ENCODE results near the gene GRIK1. TPM values are rescaled to one million over a fixed set of nuclear protein-coding genes. Genes with fewer than 3 reads are reported as not detected.

Gene GRIK1
- 0.02 TPM for total RNA-seq (2013)
- polyA plus RNA-seq = not detected
- polyA minus RNA-seq = not detected in 2 replicates
- total RNA-seq = 0 to 3.0 (median 0.08) reads per million in 11 experiments

- H2AFZ ChIP-seq (ENCODE audit: insufficient read depth, low read depth, low read length, poor library complexity, severe bottlenecking) = no peak within 1 kb of the TSS
- peaks cover 36 to 62% of the 10 kb centered on the region in 2 donors for H3K27me3 ChIP-seq (ENCODE audit: control insufficient read depth in 2 of 2, insufficient read depth in 2 of 2, low read length in 2 of 2)
- H3K9ac ChIP-seq (ENCODE audit: insufficient read depth, low read length, poor library complexity, severe bottlenecking) = no peak within 1 kb of the TSS
- H4K20me1 ChIP-seq (ENCODE audit: insufficient read depth, low read length) = no peaks in the 10 kb centered on the region
- H3K9me3 ChIP-seq (replicated peaks in 1 of 2; ENCODE audit: control insufficient read depth in 1 of 2, insufficient read depth in 1 of 2, low read length in 2 of 2) = peaks cover 2 to 28% of the 10 kb centered on the region in 2 donors
- Mint-ChIP-seq H3K36me3 (no peaks in the 10 kb centered on the region), H3K27me3 (ENCODE audit: low read depth in 3 of 3) (peaks cover 38 to 53% (median 40%) of the 10 kb centered on the region in 3 donors), H3K4me1 (peaks cover 2% of the 10 kb centered on the region), H3K27ac (peak within 1 kb of the TSS in 1 of 7 donors; percentile 21), H3K4me3 (peak within 1 kb of the TSS; percentile 46 to 89), H3K9me3 (peaks cover 0 to 19% (median 15%) of the 10 kb centered on the region in 7 donors)
- DNase-seq = no peak
- H3K79me2 ChIP-seq (ENCODE audit: insufficient read depth, low read length) = no peaks in the 10 kb centered on the region
- WGBS (ENCODE audit: insufficient coverage) = 0% methylated on average over 1 of the region's 17 CpGs
- H3K4me3 ChIP-seq (replicated peaks in 1 of 3; ENCODE audit: low read depth in 2 of 3, low read length in 3 of 3) = no peak within 1 kb of the TSS
- H3K4me2 ChIP-seq (replicated peaks; ENCODE audit: extremely low read depth, low read length, poor library complexity, severe bottlenecking) = peak within 1 kb of the TSS; percentile 21
- no peaks in the 10 kb centered on the region for H3K36me3 ChIP-seq (replicated peaks in 1 of 2; ENCODE audit: control insufficient read depth in 1 of 2, insufficient read depth in 2 of 2, low read length in 2 of 2)
- TF ChIP-seq CTCF (IDR thresholded peaks at IDR 0.05) = no peak
- no peaks in the 10 kb centered on the region for H3K4me1 ChIP-seq (ENCODE audit: control insufficient read depth in 1 of 2, insufficient read depth in 2 of 2, low read length in 2 of 2)
- intact Hi-C loops (cut with micrococcal nuclease) = no loop called here
- no peak within 1 kb of the TSS for H3K27ac ChIP-seq (ENCODE audit: low read depth in 1 of 2, low read length in 2 of 2)
Measured at GRCh38 chr21:29939924-29940275, at the start of gene GRIK1. GRIK1 (minus strand) TSS chr21:29939996.

GRCh38 chr21:29987762-29988161 is 48.0 kb upstream of the GRIK1 start:
- H3K4me1 ChIP-seq (ENCODE audit: control insufficient read depth in 1 of 2, insufficient read depth in 2 of 2, low read length in 2 of 2) = no peaks in the 10 kb centered on the region
- H3K4me3 Mint-ChIP-seq = no peak overlapping the region
- no peaks in the 10 kb centered on the region for H3K36me3 Mint-ChIP-seq
- no peaks in the 10 kb centered on the region for H3K27me3 ChIP-seq (ENCODE audit: control insufficient read depth in 2 of 2, insufficient read depth in 2 of 2, low read length in 2 of 2)
- intact Hi-C loops (cut with micrococcal nuclease) = no loop called here
- no peaks in the 10 kb centered on the region for H4K20me1 ChIP-seq (ENCODE audit: insufficient read depth, low read length)
- no peaks in the 10 kb centered on the region for H3K36me3 ChIP-seq (replicated peaks in 1 of 2; ENCODE audit: control insufficient read depth in 1 of 2, insufficient read depth in 2 of 2, low read length in 2 of 2)
- no peak for DNase-seq
- TF ChIP-seq CTCF (IDR thresholded peaks at IDR 0.05) = no peak
- H3K79me2 ChIP-seq (ENCODE audit: insufficient read depth, low read length) = no peaks in the 10 kb centered on the region
- H3K4me3 ChIP-seq (replicated peaks in 1 of 3; ENCODE audit: low read depth in 2 of 3, low read length in 3 of 3) = no peak overlapping the region
- H3K4me1 Mint-ChIP-seq = no peaks in the 10 kb centered on the region
- H3K27ac ChIP-seq (ENCODE audit: low read depth in 1 of 2, low read length in 2 of 2) = no peak overlapping the region
- peaks cover 8 to 27% (median 14%) of the 10 kb centered on the region in 7 donors for H3K9me3 Mint-ChIP-seq
- no peak overlapping the region for H2AFZ ChIP-seq (ENCODE audit: insufficient read depth, low read depth, low read length, poor library complexity, severe bottlenecking)
- H3K4me2 ChIP-seq (replicated peaks; ENCODE audit: extremely low read depth, low read length, poor library complexity, severe bottlenecking) = no peak overlapping the region
- H3K9me3 ChIP-seq (replicated peaks in 1 of 2; ENCODE audit: control insufficient read depth in 1 of 2, insufficient read depth in 1 of 2, low read length in 2 of 2) = peaks cover 12 to 18% of the 10 kb centered on the region in 2 donors
- no peak overlapping the region for H3K27ac Mint-ChIP-seq
- no peak overlapping the region for H3K9ac ChIP-seq (ENCODE audit: insufficient read depth, low read length, poor library complexity, severe bottlenecking)
- peaks cover 0 to 1% (median 0%) of the 10 kb centered on the region in 3 donors for H3K27me3 Mint-ChIP-seq (ENCODE audit: low read depth in 3 of 3)
- WGBS (ENCODE audit: insufficient coverage) = no CpG with 5 or more reads among the region's 4 CpGs
